ENCODE data around the gene WIZ.
A peak's percentile ranks its signal among the peaks of the same experiment; 100 is the strongest.
"Not testable (repeated sequence)": the region's sequence is repeated elsewhere in the genome, so short reads cannot be mapped to it uniquely, and the experiment has no call there.

Gene WIZ

GRCh38 chr19:15403151-15403531 is 46.6 kb downstream of the WIZ start:
- no peak for DNase-seq (ENCODE audit: low read depth in 3 of 3)

DNA sequence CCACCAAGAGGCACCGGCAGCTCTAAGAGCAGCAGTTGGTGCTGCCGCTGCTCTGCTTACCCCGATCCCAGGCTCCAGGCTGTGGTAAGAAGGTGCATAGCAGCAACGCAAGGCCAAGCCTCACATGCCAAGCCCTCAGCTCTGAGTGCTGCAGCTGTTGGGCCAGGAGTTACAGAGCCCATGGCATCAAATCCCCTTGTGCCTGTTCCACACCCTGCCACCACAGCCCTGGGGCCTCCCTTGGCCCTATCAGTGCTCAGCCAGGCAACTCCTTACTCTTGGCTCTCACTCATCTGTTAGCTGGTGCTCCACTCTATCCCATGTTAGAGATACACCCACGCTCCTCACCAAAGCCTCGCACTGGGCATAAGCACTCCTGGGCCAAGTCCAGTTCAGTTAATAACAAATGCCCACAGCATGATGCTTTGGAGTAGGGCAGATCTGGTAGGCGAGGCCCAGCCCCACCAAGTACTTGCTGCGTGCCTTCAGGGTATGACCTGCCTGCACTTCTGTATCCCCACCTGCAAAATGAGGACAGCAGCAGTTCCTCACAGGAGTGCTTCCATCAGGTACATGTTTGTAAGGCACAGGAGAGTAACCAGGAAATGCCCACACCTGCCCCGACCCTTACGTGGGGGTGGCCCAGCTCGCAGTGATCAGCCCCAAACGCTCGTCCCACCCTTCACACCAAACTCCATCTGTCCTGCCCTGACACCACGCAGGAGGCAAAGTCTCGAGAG is 47.2 kb downstream of the WIZ start:
- no peak for DNase-seq (ENCODE audit: low read depth in 3 of 3)

DNA sequence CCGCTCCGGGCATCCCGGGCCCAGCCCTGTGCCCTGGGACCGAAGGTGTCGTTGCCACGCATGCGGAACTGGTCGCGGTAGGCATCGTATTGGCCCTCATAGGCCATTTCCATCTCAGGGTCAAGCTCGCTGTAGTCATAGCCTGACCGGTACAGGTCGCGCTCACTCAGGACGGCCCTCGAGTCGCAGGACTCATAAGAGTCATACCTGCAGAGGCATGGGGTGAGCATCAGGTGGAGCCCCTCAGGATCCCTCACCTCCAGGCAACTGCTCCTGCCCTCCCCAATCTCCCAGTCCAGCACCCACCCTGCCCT is 48.4 kb downstream of the WIZ start:
- DNase-seq (ENCODE audit: low read depth in 3 of 3) = no peak

DNA sequence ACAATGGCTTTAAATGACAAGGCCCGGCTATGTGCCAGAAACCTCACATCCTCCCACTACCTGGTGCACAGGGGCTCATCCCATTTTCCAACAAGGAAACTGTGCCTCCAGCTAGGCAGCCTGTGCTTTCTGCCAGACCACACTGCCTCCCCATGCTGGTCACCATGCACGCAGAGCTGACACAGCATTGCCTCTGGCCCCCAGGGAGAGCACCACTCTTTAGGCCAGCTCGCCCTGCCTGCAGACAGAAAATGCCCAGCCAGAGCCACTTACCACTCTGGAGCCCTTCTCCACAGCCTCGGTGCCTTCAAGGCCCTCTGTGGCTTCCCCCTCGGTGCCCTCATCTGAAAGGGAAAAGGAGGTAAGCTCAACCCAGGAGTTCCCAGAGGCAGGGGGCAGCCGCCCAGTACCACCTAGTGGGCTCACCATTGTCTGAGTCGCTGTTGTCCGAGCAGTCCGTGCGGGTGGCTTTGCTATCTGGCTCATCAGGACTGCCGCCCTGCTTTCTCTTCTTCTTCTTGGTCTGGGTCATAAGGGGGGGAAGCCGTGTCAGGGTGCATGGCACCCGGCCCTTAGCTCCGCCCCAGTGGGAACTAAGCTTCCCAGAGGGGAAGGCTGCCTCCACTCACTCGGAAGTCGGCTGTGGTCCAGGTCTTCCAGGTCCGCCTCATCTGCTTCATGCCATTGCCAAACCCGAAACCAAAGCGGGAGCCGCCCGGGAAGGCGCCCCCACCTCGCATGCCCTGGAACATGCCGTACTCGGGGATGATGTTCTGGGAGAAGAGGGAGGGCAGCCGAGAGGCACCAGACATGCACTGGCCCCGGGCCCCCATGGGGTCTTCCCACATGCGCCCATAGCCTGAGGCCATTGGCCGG is 49.0 kb downstream of the WIZ start:
- no peak for DNase-seq (ENCODE audit: low read depth in 3 of 3)

DNA sequence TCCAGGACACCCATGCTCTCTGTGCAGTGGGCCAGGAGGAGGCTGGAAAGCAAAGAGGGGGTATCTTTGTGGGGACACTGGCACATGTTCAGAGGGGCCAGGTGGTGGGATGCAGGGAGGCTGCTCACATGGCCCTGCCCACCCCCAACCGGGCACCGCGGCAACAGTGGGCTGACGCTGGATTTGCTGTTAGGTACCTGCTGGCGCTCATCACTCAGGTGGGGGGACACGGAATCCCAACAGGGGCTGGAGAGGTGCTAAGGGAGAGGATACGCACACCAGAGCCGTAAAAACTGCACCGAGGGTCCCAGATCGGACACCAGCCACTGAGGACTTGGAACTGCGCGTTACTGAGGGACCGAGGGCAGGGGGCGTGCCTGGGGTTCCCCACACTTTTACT is 50.1 kb downstream of the WIZ start:
- no peak for DNase-seq (ENCODE audit: low read depth in 3 of 3)

- DNase-seq (ENCODE audit: low read depth in 3 of 3) = no peak
Measured at GRCh38 chr19:15399234-15399515, 50.6 kb downstream of the WIZ start.

DNA sequence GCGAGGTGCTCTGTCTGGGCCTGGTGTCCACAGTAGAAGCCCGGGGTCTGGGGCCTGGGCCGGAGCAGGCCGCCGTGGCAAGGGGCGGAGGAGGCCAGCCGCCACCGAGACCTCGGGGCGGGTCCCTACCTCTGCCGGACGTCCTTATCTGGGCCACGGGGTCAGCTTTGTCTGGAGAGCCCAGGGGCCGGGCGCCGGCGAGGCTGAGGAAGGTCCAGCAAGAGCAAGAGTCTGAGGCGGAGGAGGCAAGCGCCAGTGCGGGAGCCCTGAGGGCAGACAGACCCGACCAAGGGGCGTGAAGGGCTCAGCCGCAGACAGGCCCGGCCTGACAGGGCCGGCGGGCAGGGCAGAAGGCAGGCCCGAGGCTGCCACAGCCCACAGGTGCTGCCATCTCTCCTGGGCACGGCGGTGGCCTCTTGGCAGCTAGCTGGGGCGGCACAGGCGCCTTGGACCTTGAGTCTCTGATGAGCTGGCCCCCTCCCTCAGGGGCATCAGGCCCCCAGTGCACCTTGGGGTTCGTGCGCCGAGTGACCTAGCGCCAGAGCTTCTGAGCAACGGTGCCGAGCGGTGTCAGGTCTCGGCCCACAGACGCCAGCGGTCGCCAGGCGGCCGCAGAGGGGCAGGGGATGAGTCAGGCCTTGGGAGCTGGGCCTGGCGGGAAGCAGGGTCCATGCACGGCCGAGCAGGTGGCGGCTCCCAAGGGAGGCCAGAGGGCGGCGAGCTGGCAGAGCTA is 51.1 kb downstream of the WIZ start:
- no peak for DNase-seq (ENCODE audit: low read depth in 3 of 3)

- no peak for DNase-seq (ENCODE audit: low read depth in 3 of 3)
Measured at GRCh38 chr19:15397782-15398181, 52.0 kb downstream of the WIZ start.

- no peak for DNase-seq (ENCODE audit: low read depth in 3 of 3)
Measured at GRCh38 chr19:15397236-15397635, 52.5 kb downstream of the WIZ start.

- no peak for DNase-seq (ENCODE audit: low read depth in 3 of 3)
Measured at GRCh38 chr19:15396436-15396835, 53.3 kb downstream of the WIZ start.

DNA sequence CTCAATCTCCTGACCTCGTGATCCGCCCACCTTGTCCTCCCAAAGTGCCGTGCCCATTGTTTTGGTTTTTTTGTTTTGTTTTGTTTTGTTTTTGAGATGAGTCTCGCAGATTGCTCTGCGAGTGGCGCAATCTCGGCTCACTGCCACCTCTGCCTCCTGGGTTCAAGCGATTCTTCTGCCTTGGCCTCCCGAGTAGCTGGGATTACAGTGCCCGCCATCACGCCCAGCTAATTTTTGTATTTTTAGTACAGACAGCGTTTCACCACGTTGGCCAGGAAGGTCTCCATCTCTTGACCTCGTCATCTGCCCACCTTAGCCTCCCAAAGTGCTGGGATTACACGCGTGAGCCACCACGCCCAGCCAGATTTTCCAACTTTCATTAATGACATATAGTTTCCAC is 54.5 kb downstream of the WIZ start:
- not testable (repeated sequence) for DNase-seq (ENCODE audit: low read depth in 3 of 3)

GRCh38 chr19:15394426-15394825 is 55.3 kb downstream of the WIZ start:
- DNase-seq (ENCODE audit: low read depth in 3 of 3) = no peak

- DNase-seq (ENCODE audit: low read depth in 3 of 3) = no peak
Measured at GRCh38 chr19:15393963-15394362, 55.8 kb downstream of the WIZ start.

GRCh38 chr19:15390814-15391213 is 58.9 kb downstream of the WIZ start:
- no peak for DNase-seq (ENCODE audit: low read depth in 3 of 3)

DNA sequence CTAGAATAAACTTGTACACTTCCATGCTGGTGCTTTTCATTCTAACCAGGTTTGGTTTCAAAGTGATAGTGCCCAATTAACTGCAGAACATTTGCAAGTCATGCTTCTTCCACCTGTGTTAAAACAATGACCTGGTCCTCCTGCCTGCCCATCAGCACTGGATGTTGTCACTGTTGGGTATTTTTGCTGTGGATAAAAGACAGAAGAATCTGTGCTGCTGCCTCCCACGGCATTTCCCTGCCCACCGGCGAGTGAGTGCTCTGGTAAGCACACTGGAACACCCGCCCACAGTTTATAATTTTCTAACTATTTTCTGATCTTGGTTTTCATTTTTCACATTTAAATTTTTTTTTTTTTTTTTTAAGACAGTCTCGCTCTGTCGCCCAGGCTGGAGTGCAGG is 67.9 kb downstream of the WIZ start:
- DNase-seq (ENCODE audit: low read depth in 3 of 3) = no peak

DNA sequence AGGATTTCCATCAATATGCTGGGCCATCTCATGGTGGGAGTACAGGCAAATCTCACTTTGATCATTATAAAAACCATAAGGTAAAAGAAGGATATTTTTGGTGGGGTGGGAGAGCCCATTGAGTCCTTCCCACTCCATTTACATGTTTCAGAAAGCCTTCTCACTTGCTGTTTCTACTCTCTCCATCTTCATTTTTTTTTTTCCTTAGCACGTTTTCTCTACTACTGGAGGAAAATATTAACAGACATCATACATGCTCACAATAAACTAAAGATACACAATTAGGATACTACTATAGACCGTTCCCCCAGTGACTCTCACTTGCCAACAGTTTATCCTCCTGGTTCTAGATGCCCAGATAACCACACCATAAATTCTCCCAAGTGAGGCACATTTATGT is 68.3 kb downstream of the WIZ start:
- no peak for DNase-seq (ENCODE audit: low read depth in 3 of 3)

- DNase-seq (ENCODE audit: low read depth in 3 of 3) = no peak
Measured at GRCh38 chr19:15379999-15380647, 69.6 kb downstream of the WIZ start.

GRCh38 chr19:15379083-15379998 is 70.4 kb downstream of the WIZ start, which contains the start of gene AKAP8:
TSS of gene AKAP8 (minus strand) at chr19:15379787. CDS start at chr19:15379731, 56 bp downstream.
- DNase-seq (ENCODE audit: low read depth in 3 of 3) = peak; percentile 90 to 98 (median 97)

- DNase-seq (ENCODE audit: low read depth in 3 of 3) = peak; percentile 10 to 24 (median 19)
Measured at GRCh38 chr19:15378534-15379082, 71.1 kb downstream of the WIZ start.

DNA sequence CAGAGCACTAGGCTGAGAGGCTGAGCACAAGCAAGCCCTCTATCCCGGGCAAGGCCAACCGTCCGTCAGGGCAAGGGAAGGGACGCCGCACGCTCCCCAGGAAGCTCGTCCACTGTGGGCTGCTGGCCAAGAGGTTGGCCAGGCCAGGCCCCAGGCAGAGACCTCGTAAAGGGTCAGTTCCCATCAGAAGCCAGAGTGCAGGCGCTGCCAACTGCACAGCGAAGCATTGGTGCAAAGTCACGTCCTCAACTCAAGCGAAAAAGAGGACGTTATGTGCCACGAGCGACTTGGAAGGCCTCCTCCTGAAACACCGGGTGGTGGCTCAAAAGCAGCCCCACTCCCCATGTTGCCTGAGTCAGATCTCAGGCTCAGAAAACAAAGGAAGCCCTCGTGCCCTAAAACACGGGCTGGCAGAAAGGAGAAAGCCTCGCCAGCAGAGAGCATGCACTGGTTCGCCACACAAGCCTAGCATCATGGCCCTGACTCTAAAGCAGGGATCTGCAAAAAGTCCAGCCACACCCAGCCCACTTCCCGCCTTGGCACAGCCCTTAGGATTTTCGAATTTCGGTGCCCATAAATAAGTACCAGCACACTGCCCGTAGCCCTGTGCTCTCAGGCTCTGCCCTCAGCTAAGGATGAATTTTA is 74.8 kb downstream of the WIZ start:
- no peak for DNase-seq (ENCODE audit: low read depth in 3 of 3)
